GM19438 (cell line): ENCODE data around the gene CHST9.
"Not testable (repeated sequence)": the region's sequence is repeated elsewhere in the genome, so short reads cannot be mapped to it uniquely, and the experiment has no call there.

Source experiments
- ATAC-seq: cut with Tn5 transposase; IDR thresholded peaks from one replicate; pipeline ENCODE4 v1.9.1; 2021; ENCODE audit warnings: low read depth; ENCODE audit not compliant: unreplicated experiment

Gene CHST9

GRCh38 chr18:27010784-27011183 lies 174.3 kb downstream of the CHST9 start:
- ATAC-seq = no peak

GRCh38 chr18:27009293-27009692 lies 175.8 kb downstream of the CHST9 start:
- no peak for ATAC-seq

GRCh38 chr18:27008575-27008974 lies 176.5 kb downstream of the CHST9 start:
- ATAC-seq = no peak

GRCh38 chr18:27007880-27008279 lies 177.2 kb downstream of the CHST9 start:
- no peak for ATAC-seq

- ATAC-seq = peak; percentile 62
These were observed 179.5 kb downstream of the CHST9 start for GRCh38 chr18:27005589-27005988.

- ATAC-seq = no peak
These were observed 180.9 kb downstream of the CHST9 start for GRCh38 chr18:27004056-27004829.

GRCh38 chr18:26999797-27000196 lies 185.3 kb downstream of the CHST9 start:
- no peak for ATAC-seq

GRCh38 chr18:26993568-26993967 lies 191.5 kb downstream of the CHST9 start:
- no peak for ATAC-seq

- ATAC-seq = no peak
These were observed 192.2 kb downstream of the CHST9 start for GRCh38 chr18:26992926-26993325.

GRCh38 chr18:26989842-26990241 lies 195.3 kb downstream of the CHST9 start:
- no peak for ATAC-seq

- no peak for ATAC-seq
These were observed 203.6 kb downstream of the CHST9 start for GRCh38 chr18:26981360-26982082.

- ATAC-seq = peak; percentile 97
These were observed 206.2 kb downstream of the CHST9 start for GRCh38 chr18:26978812-26979341.

GRCh38 chr18:26977781-26978180 lies 207.3 kb downstream of the CHST9 start:
- no peak for ATAC-seq

- no peak for ATAC-seq
These were observed 208.9 kb downstream of the CHST9 start for GRCh38 chr18:26976206-26976605.

- not testable (repeated sequence) for ATAC-seq
These were observed 212.6 kb downstream of the CHST9 start for GRCh38 chr18:26972549-26972948.

GRCh38 chr18:26971409-26971808 lies 213.7 kb downstream of the CHST9 start:
- ATAC-seq = no peak

GRCh38 chr18:26970637-26971036 lies 214.5 kb downstream of the CHST9 start:
- no peak for ATAC-seq

- ATAC-seq = no peak
These were observed 219.9 kb downstream of the CHST9 start for GRCh38 chr18:26965206-26965605.

GRCh38 chr18:26963292-26963691 lies 221.8 kb downstream of the CHST9 start:
- ATAC-seq = no peak

GRCh38 chr18:26961839-26962238 lies 223.3 kb downstream of the CHST9 start:
- no peak for ATAC-seq

- no peak for ATAC-seq
These were observed 224.2 kb downstream of the CHST9 start for GRCh38 chr18:26960911-26961310.

GRCh38 chr18:26956863-26957262 lies 228.2 kb downstream of the CHST9 start:
- no peak for ATAC-seq
